Esophagus muscularis mucosa (tissue), 4 donors: ENCODE results near the gene STK16. TPM values are rescaled to one million over a fixed set of nuclear protein-coding genes. Genes with fewer than 3 reads are reported as not detected.

Source experiments
- DNase-seq: peaks from one replicate; pipeline ENCODE4 v3.0.0-alpha.2; 2017; ENCODE audit errors: extremely low spot score
- H3K27ac ChIP-seq, 4 donors: fragments of 200-600 bp; sonication (generic); replicated peaks in 1 of 4; 1 replicate in 3 of 4; 2 replicates in 1 of 4; pipeline ENCODE4 v1.5.1; 2016 to 2019; ENCODE audit warnings: mild to moderate bottlenecking in 1 of 4
- H3K27me3 ChIP-seq, 4 donors: fragments of 200-600 bp; sonication (generic); one replicate each; pipeline versions ENCODE4 v1.5.1 to v1.6.0; 2016 to 2019
- H3K36me3 ChIP-seq, 4 donors: fragments of 200-600 bp; sonication (generic); one replicate each; pipeline ENCODE4 v1.5.1; 2016 to 2019
- H3K4me1 ChIP-seq, 4 donors: fragments of 200-600 bp; sonication (generic); one replicate each; pipeline ENCODE4 v1.5.1; 2016 to 2019
- H3K4me3 ChIP-seq, 4 donors: fragments of 200-600 bp; sonication (generic); 1 replicate in 2 of 4; 2 replicates in 2 of 4; pipeline ENCODE4 v1.5.1; 2016 to 2019; ENCODE audit warnings: mild to moderate bottlenecking in 4 of 4, moderate library complexity in 1 of 4
- H3K9me3 ChIP-seq, 4 donors: fragments of 200-600 bp; sonication (generic); 1 replicate in 3 of 4; 2 replicates in 1 of 4; pipeline ENCODE4 v1.5.1; 2016 to 2019
- EP300 ChIP-seq: sonication (generic); formaldehyde crosslinking; IDR thresholded peaks from one replicate; pipeline ENCODE4 v1.6.1; 2017; ENCODE audit warnings: antibody characterized with exemption
- POLR2A ChIP-seq: fragments of 450-650 bp; IDR thresholded peaks from one replicate; pipeline ENCODE4 v1.6.1; 2017; ENCODE audit warnings: antibody characterized with exemption, moderate library complexity, mild to moderate bottlenecking, low read depth
- POLR2AphosphoS5 ChIP-seq, 2 donors: sonication (generic); formaldehyde crosslinking; IDR thresholded peaks; one replicate each; pipeline ENCODE4 v1.6.1; 2017; ENCODE audit warnings: antibody characterized with exemption in 2 of 2
- WGBS: methylation state at CpG from one replicate; pipeline ENCODE4 v1.1.5; 2018; 5-methylcytosine and 5-hydroxymethylcytosine counted together
- intact Hi-C: fragments of 100-400 bp; cut with DNase I; formaldehyde crosslinking; loops from one replicate; pipeline ENCODE4 v1.15.1; 2023
- total RNA-seq, 4 donors: library from RNA; depleted of rRNA; stranded (reverse); fragments of >200 nt; gene quantifications; one replicate each; pipeline versions ENCODE4 v1.1.0 to v1.2.1, GENCODE V29; 2016
- TF ChIP-seq, protein P1 (sequence below), 3 experiments: fragments of 200-600 bp in 2 of 3; fragments of 450-650 bp in 1 of 3; sonication (generic) in 2 of 3; IDR thresholded peaks; one replicate each; pipeline ENCODE4 v1.5.1; 2017 to 2019; ENCODE audit warnings: antibody characterized with exemption in 3 of 3, mild to moderate bottlenecking in 2 of 3, moderate library complexity in 1 of 3

STK16 gene
- total RNA-seq, 4 donors from 2014 or later: 12.8 to 21.6 (median 16.7) TPM

DNA sequence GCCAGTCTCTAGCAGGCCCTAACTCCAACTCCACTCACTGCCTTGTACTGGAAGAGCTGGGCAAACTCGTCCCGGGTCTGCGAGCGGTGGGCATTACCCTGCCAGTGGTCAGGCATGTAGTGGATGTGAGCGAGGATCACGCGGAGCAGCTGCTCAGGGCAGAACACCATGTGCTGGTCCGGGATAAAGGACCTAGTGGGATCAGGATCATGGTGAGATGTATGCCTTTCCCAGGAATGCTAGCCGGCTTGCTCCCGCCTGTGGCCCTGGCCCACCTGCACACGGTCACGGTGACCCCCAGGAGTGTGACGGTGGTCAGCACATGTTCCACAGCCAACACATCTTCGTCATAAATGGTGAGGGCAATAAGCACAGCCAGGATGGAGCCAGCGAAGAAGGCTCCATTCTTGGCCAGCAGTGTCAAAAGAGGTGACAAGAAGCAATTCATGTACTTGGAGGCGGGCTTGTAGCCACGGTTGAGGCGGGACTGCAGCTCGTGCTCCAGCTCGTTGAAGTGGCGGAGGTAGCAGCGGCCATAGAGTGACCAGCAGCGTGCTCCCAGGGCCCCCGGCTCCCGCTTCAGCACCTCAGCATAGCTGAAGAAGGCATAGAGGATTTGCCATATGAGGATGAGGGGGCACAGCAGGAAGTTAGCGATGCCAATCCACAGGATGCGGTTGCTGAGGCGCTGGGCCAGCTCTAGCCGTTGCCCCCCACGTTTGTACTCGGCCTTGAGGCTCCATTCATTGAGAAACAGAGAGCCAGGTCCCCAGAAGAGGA is 21.3 kb upstream of the STK16 start:
- Histone ChIP-seq H3K27me3 (no peaks in the 10 kb centered on the region), H3K9me3 (no peaks in the 10 kb centered on the region), H3K4me3 (no peak overlapping the region), H3K36me3 (peaks cover 55 to 83% (median 77%) of the 10 kb centered on the region in 4 donors), H3K27ac (no peak overlapping the region), H3K4me1 (peaks cover 22 to 51% (median 33%) of the 10 kb centered on the region in 4 donors)
- WGBS: 92% methylated on average over 30 of the region's 31 CpGs
- DNase-seq: no peak
- intact Hi-C loops: no loop called here
- TF ChIP-seq POLR2A (no peak), POLR2AphosphoS5 (IDR thresholded peaks at IDR 0.05) (no peak), EP300 (no peak)

DNA sequence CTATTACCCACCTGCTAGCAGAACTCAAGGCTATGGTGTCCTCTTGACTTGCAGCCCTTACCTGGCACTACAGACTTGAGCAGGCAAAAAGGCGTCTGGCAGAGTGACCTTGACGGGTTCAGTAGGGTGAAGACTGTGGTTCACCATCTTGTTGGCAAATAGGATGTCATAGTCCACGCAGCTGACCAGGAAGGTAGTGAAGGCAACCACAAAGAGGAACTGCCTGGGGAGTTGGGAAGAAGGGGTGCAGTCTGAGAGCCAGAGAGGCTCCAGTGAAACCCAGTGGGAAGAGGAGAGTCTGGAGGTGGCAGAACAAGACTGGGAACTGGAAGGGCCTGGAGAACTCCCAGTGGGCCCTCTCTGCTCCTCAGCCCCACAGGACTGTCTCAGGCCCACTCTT is 19.9 kb upstream of the STK16 start:
- Histone ChIP-seq H3K27ac (no peak overlapping the region), H3K36me3 (peaks cover 49 to 73% (median 69%) of the 10 kb centered on the region in 4 donors), H3K4me3 (no peak overlapping the region), H3K27me3 (no peaks in the 10 kb centered on the region), H3K4me1 (peaks cover 14 to 43% (median 23%) of the 10 kb centered on the region in 4 donors), H3K9me3 (no peaks in the 10 kb centered on the region)
- no peak for DNase-seq
- intact Hi-C loops: no loop called here
- 90% methylated on average over 3 of the region's 3 CpGs for WGBS
- TF ChIP-seq EP300: no peak
- TF ChIP-seq POLR2AphosphoS5 (IDR thresholded peaks at IDR 0.05): no peak
- no peak for TF ChIP-seq POLR2A
- TF ChIP-seq, protein P1, sequence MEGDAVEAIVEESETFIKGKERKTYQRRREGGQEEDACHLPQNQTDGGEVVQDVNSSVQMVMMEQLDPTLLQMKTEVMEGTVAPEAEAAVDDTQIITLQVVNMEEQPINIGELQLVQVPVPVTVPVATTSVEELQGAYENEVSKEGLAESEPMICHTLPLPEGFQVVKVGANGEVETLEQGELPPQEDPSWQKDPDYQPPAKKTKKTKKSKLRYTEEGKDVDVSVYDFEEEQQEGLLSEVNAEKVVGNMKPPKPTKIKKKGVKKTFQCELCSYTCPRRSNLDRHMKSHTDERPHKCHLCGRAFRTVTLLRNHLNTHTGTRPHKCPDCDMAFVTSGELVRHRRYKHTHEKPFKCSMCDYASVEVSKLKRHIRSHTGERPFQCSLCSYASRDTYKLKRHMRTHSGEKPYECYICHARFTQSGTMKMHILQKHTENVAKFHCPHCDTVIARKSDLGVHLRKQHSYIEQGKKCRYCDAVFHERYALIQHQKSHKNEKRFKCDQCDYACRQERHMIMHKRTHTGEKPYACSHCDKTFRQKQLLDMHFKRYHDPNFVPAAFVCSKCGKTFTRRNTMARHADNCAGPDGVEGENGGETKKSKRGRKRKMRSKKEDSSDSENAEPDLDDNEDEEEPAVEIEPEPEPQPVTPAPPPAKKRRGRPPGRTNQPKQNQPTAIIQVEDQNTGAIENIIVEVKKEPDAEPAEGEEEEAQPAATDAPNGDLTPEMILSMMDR (IDR thresholded peaks at IDR 0.05): no peak

DNA sequence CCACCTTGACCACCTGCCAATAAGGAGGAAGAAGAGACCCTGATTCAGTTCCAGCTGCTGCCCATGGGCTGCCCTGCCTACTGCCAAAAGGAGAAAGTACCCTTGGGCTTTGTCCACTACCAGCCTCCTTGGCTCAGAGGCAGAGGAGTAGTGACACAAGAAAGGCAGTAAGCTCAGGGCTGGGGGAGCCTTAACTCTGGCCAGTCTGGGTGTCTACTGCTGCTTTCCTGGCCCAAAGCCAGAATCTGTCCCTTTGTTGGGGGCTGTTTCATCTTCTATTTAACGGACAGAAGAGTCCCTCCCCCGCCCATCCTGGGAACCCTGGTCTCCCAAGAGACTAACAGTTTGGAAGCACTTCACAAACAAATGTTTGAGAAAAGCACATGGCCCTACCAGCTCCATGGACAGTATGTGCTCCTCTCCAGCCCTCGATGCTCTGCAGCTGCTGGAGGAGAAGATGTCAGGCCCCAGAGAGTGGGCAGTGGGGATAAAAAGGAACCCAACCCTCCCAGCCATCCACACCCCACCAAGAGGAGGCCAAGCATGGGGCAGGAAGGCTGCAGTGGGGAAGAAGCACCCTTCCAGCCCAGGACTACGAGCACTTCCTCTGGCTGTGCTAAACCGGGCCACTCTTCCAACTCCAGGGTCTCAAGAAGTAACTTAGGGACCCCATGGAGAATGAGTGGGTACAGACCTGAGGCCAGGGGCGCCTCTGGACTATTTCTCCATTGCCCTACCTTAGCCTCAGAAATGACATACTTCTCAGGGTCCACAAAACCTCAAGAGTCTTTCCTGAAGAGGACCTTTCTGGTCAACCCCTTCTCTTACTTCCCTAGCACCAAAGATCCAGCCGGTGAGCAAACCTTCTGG is 17.0 kb upstream of the STK16 start:
- WGBS: 50% methylated on average over 6 of the region's 7 CpGs
- DNase-seq: no peak
- Histone ChIP-seq H3K9me3 (no peaks in the 10 kb centered on the region), H3K27ac (peak overlapping the region; percentile 90 to 98 (median 94)), H3K36me3 (peaks cover 31 to 64% (median 54%) of the 10 kb centered on the region in 4 donors), H3K4me1 (peaks cover 27 to 52% (median 40%) of the 10 kb centered on the region in 4 donors), H3K4me3 (peak overlapping the region; percentile 63 to 88 (median 80)), H3K27me3 (no peaks in the 10 kb centered on the region)
- no peak for TF ChIP-seq EP300
- no peak for TF ChIP-seq POLR2AphosphoS5 (IDR thresholded peaks at IDR 0.05)
- TF ChIP-seq, protein P1 (IDR thresholded peaks at IDR 0.05): no peak
- no peak for TF ChIP-seq POLR2A
- intact Hi-C loops: loop anchor here (2.0 kb wide), 1 partner anchor 17 kb away; the partner anchor contains the start of genes GLB1L and STK16

DNA sequence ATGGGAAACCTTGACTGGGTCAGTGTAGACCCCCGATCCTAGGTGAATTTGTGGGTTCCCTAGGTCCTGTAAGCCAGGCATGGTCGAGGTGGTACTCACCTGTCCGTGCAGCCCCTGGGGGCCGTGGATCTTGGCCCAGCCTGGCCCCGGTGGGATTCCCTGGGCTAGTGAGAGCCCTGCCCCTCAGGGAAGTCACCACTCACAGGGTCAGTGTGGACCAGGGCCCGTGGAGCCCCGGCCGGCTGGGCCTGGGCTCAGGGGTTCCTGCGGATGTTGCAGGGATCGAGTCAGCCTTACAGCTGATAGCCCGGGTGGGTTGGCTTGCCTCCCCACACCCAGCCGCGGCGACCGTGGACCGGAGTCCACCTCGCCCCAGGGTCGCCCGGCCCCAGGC is 16.4 kb upstream of the STK16 start:
- peaks cover 31 to 64% (median 54%) of the 10 kb centered on the region in 4 donors for H3K36me3 ChIP-seq
- intact Hi-C loops: loop anchor here (2.0 kb wide), 1 partner anchor 16 kb away; the partner anchor contains the start of genes GLB1L and STK16
- WGBS: 0% methylated on average over 2 of the region's 19 CpGs
- H3K4me1 ChIP-seq: peaks cover 27 to 52% (median 40%) of the 10 kb centered on the region in 4 donors
- peak overlapping the region; percentile 90 to 98 (median 94) for H3K27ac ChIP-seq
- no peaks in the 10 kb centered on the region for H3K27me3 ChIP-seq
- TF ChIP-seq EP300 (no peak), POLR2AphosphoS5 (IDR thresholded peaks at IDR 0.05) (no peak), POLR2A (no peak)
- TF ChIP-seq, protein P1 (IDR thresholded peaks at IDR 0.05): no peak
- peak overlapping the region; percentile 63 to 88 (median 80) for H3K4me3 ChIP-seq
- H3K9me3 ChIP-seq: no peaks in the 10 kb centered on the region
- no peak for DNase-seq
